ENCODE results near the gene SHISA9.
"Not testable (repeated sequence)": the region's sequence is repeated elsewhere in the genome, so short reads cannot be mapped to it uniquely, and the experiment has no call there.

The SHISA9 gene

GRCh38 chr16:12900156-12900555 is 1.2 kb upstream of the SHISA9 start:
- no peak for DNase-seq (ENCODE audit: low read depth, low spot score)

- no peak for DNase-seq (ENCODE audit: low read depth, low spot score)
These were observed 697 bp upstream of the SHISA9 start for GRCh38 chr16:12900599-12901203.

GRCh38 chr16:12901204-12901596 is 198 bp upstream of the SHISA9 start:
- no peak for DNase-seq (ENCODE audit: low read depth, low spot score)

- no peak for DNase-seq (ENCODE audit: low read depth, low spot score)
These were observed 1.3 kb downstream of the SHISA9 start for GRCh38 chr16:12902511-12903372.

GRCh38 chr16:12903407-12904328 is 2.3 kb downstream of the SHISA9 start:
- no peak for DNase-seq (ENCODE audit: low read depth, low spot score)

GRCh38 chr16:12904329-12904671 is 2.9 kb downstream of the SHISA9 start:
- DNase-seq (ENCODE audit: low read depth, low spot score): no peak

GRCh38 chr16:12906271-12906670 is 4.9 kb downstream of the SHISA9 start:
- DNase-seq (ENCODE audit: low read depth, low spot score): no peak

- no peak for DNase-seq (ENCODE audit: low read depth, low spot score)
These were observed 5.5 kb downstream of the SHISA9 start for GRCh38 chr16:12906765-12907516.

GRCh38 chr16:12907670-12908233 is 6.4 kb downstream of the SHISA9 start:
- DNase-seq (ENCODE audit: low read depth, low spot score): no peak

- DNase-seq (ENCODE audit: low read depth, low spot score): no peak
These were observed 15.8 kb downstream of the SHISA9 start for GRCh38 chr16:12917246-12917645.

- no peak for DNase-seq (ENCODE audit: low read depth, low spot score)
These were observed 16.3 kb downstream of the SHISA9 start for GRCh38 chr16:12917653-12918052.

GRCh38 chr16:12920739-12921138 is 19.3 kb downstream of the SHISA9 start:
- no peak for DNase-seq (ENCODE audit: low read depth, low spot score)

GRCh38 chr16:12923640-12924039 is 22.2 kb downstream of the SHISA9 start:
- DNase-seq (ENCODE audit: low read depth, low spot score): not testable (repeated sequence)

- DNase-seq (ENCODE audit: low read depth, low spot score): no peak
These were observed 23.8 kb downstream of the SHISA9 start for GRCh38 chr16:12925026-12925800.

- no peak for DNase-seq (ENCODE audit: low read depth, low spot score)
These were observed 26.2 kb downstream of the SHISA9 start for GRCh38 chr16:12927591-12927990.

GRCh38 chr16:12930881-12931280 is 29.5 kb downstream of the SHISA9 start:
- no peak for DNase-seq (ENCODE audit: low read depth, low spot score)

GRCh38 chr16:12936391-12936790 is 35.0 kb downstream of the SHISA9 start:
- no peak for DNase-seq (ENCODE audit: low read depth, low spot score)

- DNase-seq (ENCODE audit: low read depth, low spot score): no peak
These were observed 40.5 kb downstream of the SHISA9 start for GRCh38 chr16:12941896-12942295.

GRCh38 chr16:12942861-12943260 is 41.5 kb downstream of the SHISA9 start:
- no peak for DNase-seq (ENCODE audit: low read depth, low spot score)

- no peak for DNase-seq (ENCODE audit: low read depth, low spot score)
These were observed 42.9 kb downstream of the SHISA9 start for GRCh38 chr16:12944300-12944699.
